Esophagus muscularis mucosa (tissue), 4 donors: ENCODE data around the gene IGF2. TPM values are rescaled to one million over a fixed set of nuclear protein-coding genes. Genes with fewer than 3 reads are reported as not detected.
A peak's percentile ranks its signal among the peaks of the same experiment; 100 is the strongest.

Experiments
- DNase-seq: peaks from one replicate; pipeline ENCODE4 v3.0.0-alpha.2; 2017; ENCODE audit errors: extremely low spot score
- H3K27ac ChIP-seq, 4 donors: fragments of 200-600 bp; sonication (generic); replicated peaks in 1 of 4; 1 replicate in 3 of 4; 2 replicates in 1 of 4; pipeline ENCODE4 v1.5.1; 2016 to 2019; ENCODE audit warnings: mild to moderate bottlenecking in 1 of 4
- H3K27me3 ChIP-seq, 4 donors: fragments of 200-600 bp; sonication (generic); one replicate each; pipeline versions ENCODE4 v1.5.1 to v1.6.0; 2016 to 2019
- H3K36me3 ChIP-seq, 4 donors: fragments of 200-600 bp; sonication (generic); one replicate each; pipeline ENCODE4 v1.5.1; 2016 to 2019
- H3K4me1 ChIP-seq, 4 donors: fragments of 200-600 bp; sonication (generic); one replicate each; pipeline ENCODE4 v1.5.1; 2016 to 2019
- H3K4me3 ChIP-seq, 4 donors: fragments of 200-600 bp; sonication (generic); 1 replicate in 2 of 4; 2 replicates in 2 of 4; pipeline ENCODE4 v1.5.1; 2016 to 2019; ENCODE audit warnings: mild to moderate bottlenecking in 4 of 4, moderate library complexity in 1 of 4
- H3K9me3 ChIP-seq, 4 donors: fragments of 200-600 bp; sonication (generic); 1 replicate in 3 of 4; 2 replicates in 1 of 4; pipeline ENCODE4 v1.5.1; 2016 to 2019
- CTCF ChIP-seq, 3 experiments: fragments of 200-600 bp in 2 of 3; fragments of 450-650 bp in 1 of 3; sonication (generic) in 2 of 3; IDR thresholded peaks; one replicate each; pipeline ENCODE4 v1.5.1; 2017 to 2019; ENCODE audit warnings: antibody characterized with exemption in 3 of 3, mild to moderate bottlenecking in 2 of 3, moderate library complexity in 1 of 3
- EP300 ChIP-seq: sonication (generic); formaldehyde crosslinking; IDR thresholded peaks from one replicate; pipeline ENCODE4 v1.6.1; 2017; ENCODE audit warnings: antibody characterized with exemption
- POLR2A ChIP-seq: fragments of 450-650 bp; IDR thresholded peaks from one replicate; pipeline ENCODE4 v1.6.1; 2017; ENCODE audit warnings: antibody characterized with exemption, moderate library complexity, mild to moderate bottlenecking, low read depth
- POLR2AphosphoS5 ChIP-seq, 2 donors: sonication (generic); formaldehyde crosslinking; IDR thresholded peaks; one replicate each; pipeline ENCODE4 v1.6.1; 2017; ENCODE audit warnings: antibody characterized with exemption in 2 of 2
- WGBS: methylation state at CpG from one replicate; pipeline ENCODE4 v1.1.5; 2018; 5-methylcytosine and 5-hydroxymethylcytosine counted together
- intact Hi-C: fragments of 100-400 bp; cut with DNase I; formaldehyde crosslinking; loops from one replicate; pipeline ENCODE4 v1.15.1; 2023
- total RNA-seq, 4 donors: library from RNA; depleted of rRNA; stranded (reverse); fragments of >200 nt; gene quantifications; one replicate each; pipeline versions ENCODE4 v1.1.0 to v1.2.1, GENCODE V29; 2016

Gene IGF2
- total RNA-seq, 4 donors from 2014 or later = 25.5 to 59.6 (median 33.0) TPM

GRCh38 chr11:2143477-2143798 lies 4.2 kb upstream of the IGF2 start:
- peaks cover 5 to 100% (median 70%) of the 10 kb centered on the region in 4 donors for H3K27me3 ChIP-seq
- TF ChIP-seq EP300 = no peak
- TF ChIP-seq POLR2AphosphoS5 (IDR thresholded peaks at IDR 0.05) = no peak
- no peak for TF ChIP-seq POLR2A
- TF ChIP-seq CTCF (IDR thresholded peaks at IDR 0.05) = no peak
- DNase-seq = no peak
- intact Hi-C loops = no loop called here
- H3K9me3 ChIP-seq = no peaks in the 10 kb centered on the region
- H3K4me3 ChIP-seq = no peak overlapping the region
- no peak overlapping the region for H3K27ac ChIP-seq
- 15% methylated on average over 12 of the region's 12 CpGs for WGBS
- H3K36me3 ChIP-seq = no peaks in the 10 kb centered on the region
- H3K4me1 ChIP-seq = peaks cover 11 to 36% (median 36%) of the 10 kb centered on the region in 4 donors

GRCh38 chr11:2142762-2143202 lies 3.6 kb upstream of the IGF2 start:
- Histone ChIP-seq H3K27ac (no peak overlapping the region), H3K4me1 (peaks cover 12 to 43% (median 42%) of the 10 kb centered on the region in 4 donors), H3K36me3 (no peaks in the 10 kb centered on the region), H3K9me3 (no peaks in the 10 kb centered on the region), H3K27me3 (peaks cover 5 to 100% (median 70%) of the 10 kb centered on the region in 4 donors), H3K4me3 (no peak overlapping the region)
- 21% methylated on average over 6 of the region's 6 CpGs for WGBS
- no peak for TF ChIP-seq EP300
- TF ChIP-seq CTCF (IDR thresholded peaks at IDR 0.05) = no peak
- no peak for TF ChIP-seq POLR2AphosphoS5 (IDR thresholded peaks at IDR 0.05)
- no peak for TF ChIP-seq POLR2A
- DNase-seq = no peak
- intact Hi-C loops = no loop called here

- peaks cover 5 to 100% (median 73%) of the 10 kb centered on the region in 4 donors for H3K27me3 ChIP-seq
- TF ChIP-seq POLR2AphosphoS5 (IDR thresholded peaks at IDR 0.05) (no peak), EP300 (no peak), POLR2A (no peak), CTCF (IDR thresholded peaks at IDR 0.05) (no peak)
- H3K4me1 ChIP-seq = peaks cover 17 to 47% (median 47%) of the 10 kb centered on the region in 4 donors
- H3K9me3 ChIP-seq = no peaks in the 10 kb centered on the region
- 33% methylated on average over 5 of the region's 5 CpGs for WGBS
- intact Hi-C loops = no loop called here
- no peak for DNase-seq
- no peak overlapping the region for H3K27ac ChIP-seq
- no peak overlapping the region for H3K4me3 ChIP-seq
- no peaks in the 10 kb centered on the region for H3K36me3 ChIP-seq
Observed at GRCh38 chr11:2142300-2142759, 3.1 kb upstream of the IGF2 start.

GRCh38 chr11:2140411-2141400 lies 1.5 kb upstream of the IGF2 start:
- Histone ChIP-seq H3K27me3 (peaks cover 5 to 100% (median 65%) of the 10 kb centered on the region in 4 donors), H3K4me1 (peaks cover 18 to 57% (median 54%) of the 10 kb centered on the region in 4 donors), H3K36me3 (no peaks in the 10 kb centered on the region), H3K27ac (no peak overlapping the region), H3K4me3 (peak overlapping the region; percentile 6 to 29 (median 24)), H3K9me3 (no peaks in the 10 kb centered on the region)
- no peak for TF ChIP-seq CTCF (IDR thresholded peaks at IDR 0.05)
- no peak for TF ChIP-seq POLR2AphosphoS5 (IDR thresholded peaks at IDR 0.05)
- TF ChIP-seq EP300 = no peak
- TF ChIP-seq POLR2A = no peak
- no peak for DNase-seq
- WGBS = 22% methylated on average over 17 of the region's 102 CpGs
- intact Hi-C loops = no loop called here
